HG02588 (cell line): ENCODE data around the gene XXYLT1.
"Not testable (repeated sequence)": the region's sequence is repeated elsewhere in the genome, so short reads cannot be mapped to it uniquely, and the experiment has no call there.

ENCODE experiments used
- ATAC-seq: cut with Tn5 transposase; IDR thresholded peaks from one replicate; pipeline ENCODE4 v1.9.1; 2021; ENCODE audit warnings: mild to moderate bottlenecking, moderate library complexity; ENCODE audit not compliant: unreplicated experiment

XXYLT1 gene

DNA sequence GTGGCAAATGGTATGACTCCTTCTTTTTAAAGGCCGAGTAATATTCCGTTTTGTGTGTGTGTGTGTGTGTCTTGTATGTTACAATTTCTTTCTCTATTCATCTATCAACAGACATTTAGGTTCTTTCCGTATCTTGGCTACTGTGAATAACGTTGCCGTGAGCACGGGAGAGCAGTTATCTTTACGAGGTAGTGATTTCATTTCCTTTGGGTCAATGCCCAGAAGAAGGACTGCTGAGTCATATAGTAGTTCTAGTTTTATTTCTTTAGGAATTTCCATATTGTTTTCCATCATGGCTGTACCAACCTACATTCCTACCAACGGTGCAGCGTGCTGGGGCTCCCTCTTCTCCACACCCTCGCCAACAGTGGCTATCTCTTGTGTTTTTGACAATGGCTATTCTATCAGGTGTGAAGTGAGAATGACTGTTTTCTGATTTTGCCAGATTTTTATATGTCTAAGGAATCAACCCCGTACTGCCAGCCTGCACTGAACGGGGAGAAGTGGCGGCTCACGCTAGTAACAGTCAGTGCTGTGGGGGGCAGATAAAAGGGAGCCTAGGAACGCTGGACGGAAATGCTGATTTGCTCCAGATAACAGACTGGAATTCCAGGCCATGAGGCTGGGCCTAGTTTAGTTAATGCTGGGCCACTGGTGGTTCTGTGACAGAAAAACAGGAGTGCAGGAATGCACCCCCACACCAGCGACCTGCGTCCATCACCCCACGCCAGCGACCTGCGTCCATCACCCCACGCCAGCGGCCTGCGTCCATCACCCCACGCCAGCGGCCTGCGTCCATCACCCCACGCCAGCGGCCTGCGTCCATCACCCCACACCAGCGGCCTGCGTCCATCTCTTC lies 168.1 kb downstream of the XXYLT1 start:
- no peak for ATAC-seq

DNA sequence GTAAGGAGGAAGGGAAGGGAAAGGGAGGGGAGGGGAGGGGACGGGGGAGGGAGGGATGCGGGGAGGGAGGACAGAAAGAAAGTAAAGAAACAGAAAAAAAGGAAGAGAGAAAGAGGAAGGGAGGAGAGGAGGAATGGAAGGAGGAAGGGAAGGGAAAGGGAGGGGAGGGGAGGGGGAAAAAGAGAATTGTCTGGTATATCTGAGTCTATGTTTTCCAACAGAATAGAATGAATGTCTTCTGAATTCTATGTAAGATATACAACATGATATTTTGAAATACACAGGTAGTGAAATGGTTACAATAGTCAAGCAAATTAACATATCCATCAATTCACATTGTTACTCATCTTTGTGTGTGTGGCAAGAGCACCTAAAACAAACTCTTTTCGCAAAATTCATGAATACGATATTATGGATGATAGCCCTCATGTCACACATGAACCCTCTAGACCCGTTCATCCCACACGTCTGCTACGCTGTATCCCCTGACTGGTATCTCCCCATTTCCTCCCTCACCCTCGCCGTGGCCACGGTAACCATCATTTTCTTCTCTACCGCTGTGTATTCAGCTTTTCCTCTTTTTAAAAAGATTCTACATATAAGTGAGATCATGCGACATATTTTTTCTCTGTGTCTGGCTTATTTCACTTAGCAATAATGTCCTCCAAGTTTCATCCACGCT lies 168.9 kb downstream of the XXYLT1 start:
- ATAC-seq = no peak

DNA sequence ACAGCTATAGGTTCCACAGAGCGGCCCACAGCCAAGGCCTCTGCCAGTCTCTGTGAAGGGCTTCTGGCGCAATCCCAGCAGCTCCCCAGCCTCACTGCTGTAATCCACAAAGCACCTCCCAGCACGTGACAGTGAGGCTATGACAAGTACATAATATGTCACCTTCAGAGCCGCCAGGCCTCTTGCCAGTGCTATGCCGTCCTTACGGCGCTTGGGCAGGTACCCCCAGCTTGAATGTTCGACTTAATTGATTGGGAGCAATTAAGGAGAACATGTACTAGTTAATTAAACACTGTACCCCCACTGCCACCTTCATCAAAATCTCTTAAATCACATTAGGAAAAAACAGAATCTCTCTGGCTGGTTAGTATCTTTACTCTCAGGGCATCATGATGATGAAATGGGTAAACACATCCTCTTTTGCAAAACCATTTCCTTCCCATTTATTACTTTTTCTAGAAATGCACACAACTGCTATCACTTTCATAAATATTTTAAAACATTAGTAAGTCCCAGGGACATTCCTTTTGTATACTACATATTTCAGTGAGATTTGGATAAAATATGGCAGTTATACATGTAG lies 169.9 kb downstream of the XXYLT1 start:
- no peak for ATAC-seq

DNA sequence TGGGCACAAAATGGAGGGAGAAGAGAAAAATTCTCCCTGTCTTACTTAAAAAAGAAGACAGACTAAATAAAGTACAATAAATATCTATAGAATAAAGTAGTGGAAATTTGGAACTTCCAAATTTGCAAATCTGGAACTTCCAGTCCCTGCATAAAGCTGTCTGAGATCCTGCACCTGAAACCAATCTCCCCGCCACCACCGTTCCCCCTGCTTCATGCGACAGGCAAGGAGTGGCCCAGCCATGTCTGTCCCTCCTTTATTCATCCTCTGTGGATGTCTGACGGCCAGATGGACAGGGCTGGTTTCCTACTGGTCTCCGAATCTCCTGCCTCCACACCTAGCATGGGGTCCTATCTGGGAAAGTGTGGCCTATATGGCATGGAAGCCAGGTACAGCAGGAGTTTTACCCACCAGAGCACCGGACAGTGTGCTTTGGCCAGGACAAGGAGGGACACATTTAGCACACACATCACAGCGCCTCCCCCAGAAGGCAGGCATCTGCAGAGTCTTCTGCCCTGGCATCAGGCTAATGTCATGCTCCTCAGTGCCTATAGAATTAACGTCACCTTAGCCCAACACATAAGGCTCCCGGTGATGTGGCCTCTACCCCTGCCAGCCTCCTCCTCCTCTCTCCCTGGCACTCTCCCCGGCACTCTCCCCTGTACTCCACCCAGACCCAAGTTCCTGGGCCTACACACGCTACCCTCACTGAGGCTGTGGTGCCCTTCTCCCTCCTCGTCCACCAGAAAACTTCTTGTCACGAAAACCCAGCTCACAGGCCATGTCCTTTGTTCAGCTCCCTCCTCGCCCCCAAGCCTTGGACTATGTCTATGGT lies 170.8 kb downstream of the XXYLT1 start:
- ATAC-seq = no peak

DNA sequence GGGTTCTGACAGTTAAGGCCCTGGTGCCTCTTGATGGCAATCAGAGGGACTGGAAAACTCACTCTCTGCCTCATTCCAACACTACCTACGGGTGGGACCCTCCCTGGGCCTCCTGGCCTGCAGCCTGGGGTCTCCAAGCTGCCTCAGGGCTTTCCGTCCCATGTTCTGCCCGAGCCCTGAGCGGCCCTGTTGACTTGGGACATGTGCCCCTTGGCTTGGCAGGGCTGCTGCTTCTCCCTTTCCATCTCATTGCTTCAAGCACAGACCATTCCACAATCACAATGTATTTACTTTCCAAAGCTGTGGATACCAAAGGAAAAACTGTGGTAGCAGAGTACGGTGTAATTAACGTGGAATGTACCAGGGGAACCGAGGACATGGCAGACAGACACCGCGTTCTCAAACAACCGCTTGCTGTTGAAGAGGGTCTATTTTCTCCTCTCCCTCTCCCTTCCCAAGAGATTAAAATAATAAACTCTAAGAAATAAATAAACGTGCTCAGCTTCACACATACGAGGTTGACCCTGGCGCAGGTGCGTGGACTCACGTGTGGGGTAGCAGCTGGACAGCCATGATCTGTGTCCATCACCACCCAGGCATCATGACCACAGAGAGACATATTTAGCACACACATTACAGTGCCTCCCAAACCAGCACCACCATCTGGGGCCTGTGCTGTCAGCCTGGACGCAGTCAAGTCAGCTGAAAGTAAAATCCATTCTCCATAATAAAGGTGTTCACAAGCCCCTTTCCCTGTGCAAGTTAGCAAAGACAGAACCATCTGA lies 172.0 kb downstream of the XXYLT1 start:
- ATAC-seq = no peak

DNA sequence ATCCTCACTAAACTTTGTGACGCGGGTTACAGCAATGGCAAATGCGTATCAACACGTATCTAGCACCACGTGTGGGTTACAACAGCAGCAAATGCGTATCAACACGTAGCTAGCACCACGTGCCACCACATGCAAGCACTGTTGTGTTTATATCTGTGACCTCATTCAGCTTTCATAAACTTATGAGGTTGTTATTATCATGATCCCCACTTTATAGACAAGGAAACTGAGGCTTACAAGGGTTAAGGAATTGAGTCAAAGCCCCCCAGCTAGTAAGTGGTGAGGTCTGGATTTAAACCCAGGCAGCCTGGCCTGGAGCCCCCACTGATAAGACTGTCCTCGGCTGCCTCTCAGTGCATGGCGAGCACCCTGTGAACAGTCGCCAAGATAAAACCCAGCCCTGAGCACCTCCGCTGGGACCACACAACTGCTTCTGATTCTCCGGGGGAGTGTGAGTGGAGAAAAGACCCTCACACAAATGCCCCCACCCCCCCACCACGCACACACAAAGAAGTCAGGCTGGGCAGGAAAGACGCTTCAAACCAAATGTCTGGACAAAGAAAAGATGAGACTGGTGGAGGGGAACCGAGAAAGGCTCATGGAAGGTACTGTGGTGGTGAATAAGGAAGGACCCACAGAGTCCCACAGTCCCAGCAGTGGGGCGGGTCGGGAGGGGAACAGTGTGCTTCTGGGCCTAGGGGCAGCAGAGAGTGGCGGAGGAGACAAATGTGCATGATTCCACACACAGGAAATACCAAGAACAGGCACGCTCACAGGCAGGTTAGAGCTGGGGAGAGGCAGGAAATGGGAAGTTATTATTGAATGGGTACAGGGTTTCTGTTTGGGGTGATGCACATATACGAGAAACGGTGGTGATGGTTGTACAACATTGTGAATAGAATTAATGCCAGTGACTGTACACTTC lies 173.4 kb downstream of the XXYLT1 start:
- ATAC-seq = no peak

DNA sequence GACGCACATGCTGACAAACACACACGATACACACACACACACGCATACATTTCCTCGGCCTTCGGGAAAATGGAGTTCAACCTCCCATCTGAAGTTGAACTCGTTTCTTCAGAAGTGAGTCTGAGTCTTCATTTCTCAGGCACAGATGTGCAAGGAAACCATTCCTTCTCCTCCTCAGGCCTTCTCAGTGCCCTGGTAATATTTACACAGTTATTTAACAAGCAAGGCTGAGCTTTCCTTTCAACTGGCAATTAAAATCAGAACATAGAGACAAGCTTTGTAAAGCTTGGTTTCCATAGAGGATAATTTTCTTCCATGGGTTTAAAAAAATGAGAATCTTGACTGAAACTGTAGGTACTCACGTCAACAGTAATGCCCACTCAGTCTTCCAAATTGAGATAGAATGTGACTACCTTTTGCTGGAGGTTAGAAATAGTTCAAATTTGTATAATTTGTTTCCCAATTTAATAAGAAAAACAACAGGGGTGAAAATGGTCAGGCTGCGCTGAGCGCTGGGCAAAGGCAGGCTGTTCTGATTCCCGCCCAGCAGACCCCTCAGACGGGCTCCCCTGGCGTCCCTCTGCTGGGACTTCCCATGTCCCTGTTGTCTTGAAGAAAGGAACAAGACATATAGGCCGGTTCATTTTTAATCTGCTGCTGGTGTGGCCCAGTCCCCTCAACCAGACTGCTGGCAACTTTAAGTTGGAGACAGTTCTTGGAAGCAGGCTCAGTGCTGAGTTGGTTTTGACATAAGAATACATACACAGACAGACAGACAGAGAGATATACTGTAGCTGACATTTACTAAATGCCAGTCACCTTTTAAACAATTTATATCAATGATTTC lies 174.3 kb downstream of the XXYLT1 start:
- ATAC-seq = no peak

DNA sequence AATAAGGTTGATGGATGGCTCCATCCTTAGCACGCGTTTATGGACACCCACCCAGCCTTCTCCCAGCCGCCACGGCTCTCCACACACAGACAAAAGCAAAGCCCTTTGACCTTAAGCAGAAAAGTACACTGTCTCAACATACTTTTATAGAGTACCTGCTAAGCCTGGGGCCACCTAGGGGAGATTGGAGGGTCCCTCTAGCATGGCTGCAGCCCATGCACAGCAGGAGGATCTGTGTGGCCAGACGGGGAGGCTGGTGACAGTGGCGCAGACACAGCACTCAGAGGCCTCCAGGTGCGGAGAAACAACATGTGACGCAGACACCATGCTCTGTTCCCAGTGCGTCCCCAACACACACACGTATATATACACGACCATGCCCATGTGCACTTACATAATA lies 174.9 kb downstream of the XXYLT1 start:
- ATAC-seq = no peak

DNA sequence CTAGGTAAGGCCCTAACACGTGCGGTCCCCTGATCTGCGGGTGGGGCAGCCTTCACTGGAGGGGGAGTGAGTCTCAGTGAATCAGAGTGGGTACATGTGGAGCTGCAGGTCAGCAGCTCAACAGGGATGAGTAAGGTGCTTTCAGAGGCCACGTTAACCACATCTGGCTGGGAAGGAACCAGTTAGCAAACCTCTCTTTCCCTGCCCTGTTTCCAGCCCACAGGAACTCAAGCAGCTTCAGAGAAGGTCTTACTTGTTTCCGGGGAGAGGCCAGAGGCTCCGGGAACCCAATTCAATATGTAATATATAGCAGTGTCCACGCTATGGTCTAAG lies 175.3 kb downstream of the XXYLT1 start:
- no peak for ATAC-seq

DNA sequence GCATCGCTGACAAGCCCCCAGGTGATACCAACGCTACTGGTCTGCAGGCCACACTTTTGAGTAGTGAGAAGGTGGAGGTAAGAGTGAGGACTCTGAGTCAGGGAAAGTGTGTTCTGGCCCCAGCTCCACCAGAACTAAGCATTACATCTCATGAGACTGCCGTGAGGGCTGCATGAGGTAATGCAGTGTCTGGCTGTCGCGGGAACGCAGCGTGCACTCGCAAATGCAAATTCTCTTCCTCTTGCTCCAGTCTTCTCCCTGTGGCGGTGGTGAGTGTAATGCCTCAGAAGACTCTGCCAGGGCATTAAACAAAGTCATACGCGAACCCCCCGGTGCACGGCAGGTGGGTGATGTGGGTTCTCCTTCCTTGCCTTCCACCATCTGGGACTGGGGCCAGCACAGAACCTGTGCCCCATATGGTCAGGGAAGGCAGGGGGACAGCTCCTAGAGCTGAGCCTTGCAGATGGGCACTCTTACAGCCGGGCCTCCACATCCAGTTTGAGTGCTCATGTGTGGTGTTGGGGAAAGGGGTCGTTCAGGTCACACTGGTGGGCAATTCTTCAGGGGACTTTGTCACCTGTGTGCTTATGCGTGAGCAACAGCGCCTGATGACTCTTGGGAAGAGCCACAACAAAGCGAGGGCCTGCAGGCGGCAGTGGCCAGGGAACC lies 175.8 kb downstream of the XXYLT1 start:
- peak; percentile 72 for ATAC-seq

DNA sequence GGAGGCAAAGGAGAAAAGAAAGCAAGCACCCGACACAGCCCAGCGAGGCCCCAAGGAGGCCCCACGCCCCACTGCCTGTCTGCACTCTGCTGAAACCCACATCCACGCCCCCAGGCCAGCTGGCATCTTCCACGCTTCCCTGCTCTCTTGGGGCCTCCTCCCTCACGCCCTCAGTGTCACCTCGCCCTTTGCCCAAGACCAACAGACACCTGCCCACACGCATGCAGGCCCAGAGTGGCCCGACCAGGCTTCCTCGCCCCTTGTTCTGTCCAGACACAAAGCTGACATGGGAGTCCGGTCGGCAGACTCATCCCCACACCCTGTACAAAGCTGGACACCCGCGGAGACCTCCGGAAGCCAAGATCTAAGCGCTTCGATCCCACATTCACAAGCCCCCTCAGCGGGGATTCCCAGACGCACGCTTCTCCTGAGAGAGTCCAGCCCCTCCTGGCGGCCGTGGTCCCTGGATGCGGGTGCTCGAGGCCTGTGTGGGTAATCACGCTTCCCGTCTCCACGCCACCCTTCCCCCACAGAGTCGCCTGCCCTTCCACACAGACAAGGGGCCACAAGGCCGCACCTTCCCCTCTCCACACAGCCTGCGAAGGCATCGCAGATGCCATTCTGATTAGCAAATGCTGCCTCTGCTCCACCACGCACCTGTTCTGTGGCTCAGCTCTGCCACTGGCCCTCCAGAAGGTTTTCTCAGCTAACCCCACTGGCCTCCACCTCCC lies 176.6 kb downstream of the XXYLT1 start:
- peak; percentile 63 for ATAC-seq

DNA sequence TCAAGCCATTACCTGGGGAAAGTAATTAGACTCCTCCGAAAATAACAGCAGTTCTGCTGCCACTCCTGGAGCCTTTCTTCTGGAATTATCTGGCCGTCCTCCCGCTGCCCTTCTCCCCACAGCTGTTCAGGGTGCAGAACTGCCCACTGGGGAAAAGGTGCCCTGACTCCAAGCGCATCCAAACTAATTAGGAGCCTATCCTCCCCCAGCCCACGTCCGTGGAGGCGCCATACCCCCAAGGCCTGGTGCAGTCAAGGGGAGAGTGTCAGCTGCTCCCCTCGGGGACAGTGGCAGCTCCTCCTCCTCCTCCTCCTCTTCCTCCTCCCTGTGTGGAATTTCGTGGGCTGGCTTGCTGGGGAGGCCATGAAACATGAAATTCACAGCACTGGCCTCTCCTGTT lies 177.2 kb downstream of the XXYLT1 start:
- no peak for ATAC-seq

DNA sequence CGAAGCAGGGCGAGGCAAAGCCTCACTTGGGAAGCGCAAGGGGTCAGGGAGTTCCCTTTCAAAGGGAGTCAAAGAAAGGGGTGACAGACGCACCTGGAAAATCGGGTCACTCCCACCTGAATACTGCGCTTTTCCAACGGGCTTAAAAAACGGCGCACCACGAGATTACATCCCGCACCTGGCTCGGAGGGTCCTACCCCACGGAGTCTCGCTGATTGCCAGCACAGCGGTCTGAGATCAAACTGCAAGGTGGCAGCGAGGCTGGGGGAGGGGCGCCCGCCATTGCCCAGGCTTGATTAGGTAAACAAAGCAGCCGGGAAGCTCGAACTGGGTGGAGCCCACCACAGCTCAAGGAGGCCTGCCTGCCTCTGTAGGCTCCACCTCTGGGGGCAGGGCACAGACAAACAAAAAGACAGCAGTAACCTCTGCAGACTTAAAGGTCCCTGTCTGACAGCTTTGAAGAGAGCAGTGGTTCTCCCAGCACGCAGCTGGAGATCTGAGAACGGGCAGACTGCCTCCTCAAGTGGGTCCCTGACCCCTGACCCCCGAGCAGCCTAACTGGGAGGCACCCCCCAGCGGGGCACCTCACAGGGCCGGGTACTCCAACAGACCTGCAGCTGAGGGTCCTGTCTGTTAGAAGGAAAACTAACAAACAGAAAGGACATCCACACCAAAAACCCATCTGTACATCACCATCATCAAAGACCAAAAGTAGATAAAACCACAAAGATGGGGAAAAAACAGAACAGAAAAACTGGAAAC lies 182.9 kb downstream of the XXYLT1 start:
- not testable (repeated sequence) for ATAC-seq

DNA sequence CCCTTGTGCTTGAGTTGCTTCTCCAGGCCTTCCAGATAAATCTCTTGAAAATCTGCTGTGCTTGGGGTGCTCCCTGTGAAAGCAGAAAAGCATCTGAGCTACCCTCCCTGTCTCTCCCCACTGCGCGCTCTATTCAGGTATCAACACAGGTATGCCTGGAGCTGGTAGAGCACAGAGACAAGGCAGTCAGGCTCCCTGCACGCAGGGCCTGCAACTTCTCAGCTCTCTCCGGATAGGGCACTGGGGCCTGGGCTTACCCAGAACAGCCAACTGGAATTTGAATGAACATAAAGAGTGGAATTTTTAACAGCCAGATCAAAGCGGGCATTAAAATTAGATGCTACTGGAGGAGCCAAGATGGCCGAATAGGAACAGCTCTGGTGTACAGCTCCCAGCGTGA lies 183.6 kb downstream of the XXYLT1 start:
- no peak for ATAC-seq

DNA sequence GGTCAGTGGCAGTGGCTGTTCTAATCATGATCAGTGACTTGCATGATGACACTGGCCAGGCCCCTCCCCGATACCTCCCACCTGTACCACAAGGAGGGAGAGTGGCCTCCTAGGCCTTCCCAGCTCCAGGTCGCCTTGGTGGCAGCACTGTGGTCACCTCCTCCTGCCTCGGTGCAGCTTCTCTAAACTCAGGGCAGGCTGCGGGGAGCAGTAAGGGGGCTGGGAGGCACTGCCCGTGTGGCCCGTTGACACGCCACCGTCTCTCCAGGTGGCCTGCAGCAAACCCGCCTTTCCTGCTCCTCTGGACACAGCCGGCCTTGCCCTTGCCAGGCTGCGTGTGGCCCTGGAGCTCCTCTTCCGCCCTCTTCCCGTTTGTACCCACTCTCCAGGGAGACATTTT lies 184.1 kb downstream of the XXYLT1 start:
- ATAC-seq = no peak

DNA sequence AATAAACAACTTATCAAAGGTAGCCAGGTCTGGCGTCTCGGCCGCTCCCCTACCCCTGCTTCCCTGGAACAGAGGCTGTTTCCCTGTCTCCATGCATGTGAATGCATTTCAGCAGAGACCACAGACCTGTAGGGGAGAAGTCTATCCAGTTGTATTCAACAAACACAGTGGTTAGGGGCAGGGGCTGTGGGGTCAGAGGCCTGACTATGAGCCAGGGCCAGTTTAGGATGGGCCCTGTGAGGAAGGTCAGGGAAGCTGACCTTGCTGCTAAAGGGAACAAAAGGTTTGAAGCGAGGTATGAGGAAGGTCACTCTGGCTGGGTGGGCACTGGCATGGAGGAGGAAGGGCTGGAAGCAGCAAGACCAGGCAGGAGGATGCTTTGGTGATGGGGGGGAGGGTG lies 184.6 kb downstream of the XXYLT1 start:
- ATAC-seq = no peak
